Activated CD8-positive, alpha-beta memory T cell treated with anti-CD3 and anti-CD28 coated beads, Interleukin-2, amount 50 U/mL, for 24 hours (primary cell): Measurements from ENCODE around the gene WDFY4.

Source experiments
- DNase-seq: peaks from one replicate; pipeline ENCODE4 v3.0.0-alpha.2; 2020; ENCODE audit errors: extremely low read depth

Gene WDFY4

DNA sequence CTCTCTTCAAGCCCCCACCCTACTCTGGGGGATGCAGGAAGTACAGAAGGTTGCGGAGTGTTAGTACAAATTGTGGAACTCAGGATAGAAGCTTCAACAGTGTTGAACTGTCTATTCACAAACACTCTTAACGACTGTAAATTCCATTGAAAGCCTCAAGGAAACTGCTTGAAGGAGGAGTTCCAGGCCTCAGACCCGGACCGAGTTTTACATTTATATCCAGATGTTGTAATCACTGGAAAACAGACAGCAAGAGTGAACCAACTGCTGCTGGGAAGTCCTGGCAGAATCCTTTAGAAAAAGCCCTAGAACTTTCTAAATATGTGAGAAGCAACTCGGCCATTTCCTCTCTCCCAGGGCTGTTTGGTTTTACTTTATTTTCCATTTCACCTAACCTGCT lies 339.1 kb downstream of the WDFY4 start:
- no peak for DNase-seq

DNA sequence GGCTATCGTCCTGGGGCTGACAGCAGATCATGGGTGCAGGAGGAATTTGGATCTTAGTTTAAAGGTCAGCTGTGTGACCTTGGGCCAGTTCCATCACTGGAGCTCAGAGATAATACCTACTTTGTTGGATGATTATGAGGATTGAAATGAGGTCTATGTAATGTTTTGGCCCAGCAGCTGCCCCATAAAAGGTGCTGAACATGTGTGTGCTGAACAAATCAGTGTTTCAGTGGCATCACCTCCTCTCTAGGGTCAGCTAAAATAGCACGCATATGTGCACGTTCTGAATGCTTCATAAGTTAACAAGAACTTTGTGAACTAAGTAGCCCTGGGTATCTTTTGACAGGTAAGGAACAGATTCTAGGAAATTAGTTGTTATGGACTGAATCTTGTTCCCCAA lies 339.8 kb downstream of the WDFY4 start:
- no peak for DNase-seq

DNA sequence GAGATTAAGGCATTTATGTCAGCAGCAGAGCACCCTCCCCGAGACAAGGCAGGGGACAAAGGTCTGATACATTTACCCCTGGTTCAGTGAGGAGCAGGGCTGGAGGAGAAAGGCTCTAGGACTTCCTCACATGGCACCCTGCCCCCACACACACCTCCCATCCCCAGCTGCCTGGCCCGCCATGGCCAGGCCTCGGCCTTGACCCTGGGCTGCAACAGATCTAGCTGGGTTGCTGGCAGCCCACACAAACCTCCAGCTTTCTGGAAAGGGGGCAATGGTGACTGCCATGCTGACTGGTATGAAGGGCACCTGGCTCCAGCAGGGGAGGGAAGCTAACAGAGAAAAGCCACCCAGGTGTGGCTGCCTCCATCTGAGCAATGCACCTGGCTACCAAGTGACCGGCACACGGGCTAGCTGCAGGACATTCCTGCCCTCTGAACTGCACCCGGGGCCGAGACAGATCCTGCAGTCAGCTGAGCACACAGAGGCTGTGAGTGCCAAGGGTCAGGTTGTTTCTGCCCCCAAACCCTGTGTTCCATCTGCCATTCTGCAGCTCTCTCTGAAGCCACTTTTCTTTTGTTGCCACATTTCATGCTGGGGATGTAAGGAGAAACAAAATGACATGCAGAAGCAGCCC lies 340.8 kb downstream of the WDFY4 start:
- DNase-seq: no peak

DNA sequence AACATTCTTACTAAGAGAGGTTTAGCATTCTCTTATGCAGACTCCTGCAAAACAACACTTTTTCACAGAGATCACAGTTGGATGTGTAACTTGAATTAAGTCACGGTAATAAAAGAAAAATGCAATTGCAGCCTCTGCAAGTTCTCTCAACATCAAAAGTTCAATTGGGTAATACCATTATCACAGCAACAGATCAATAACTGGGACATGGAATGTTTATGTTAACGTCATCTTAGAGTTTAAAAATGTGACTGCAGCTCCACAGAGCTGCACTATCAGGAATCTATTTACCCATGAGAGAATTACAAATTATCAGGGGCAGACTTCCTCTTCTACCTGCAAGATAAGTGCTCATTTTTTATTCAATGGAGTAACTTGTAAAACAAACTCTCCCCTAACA lies 344.0 kb downstream of the WDFY4 start:
- DNase-seq: no peak

DNA sequence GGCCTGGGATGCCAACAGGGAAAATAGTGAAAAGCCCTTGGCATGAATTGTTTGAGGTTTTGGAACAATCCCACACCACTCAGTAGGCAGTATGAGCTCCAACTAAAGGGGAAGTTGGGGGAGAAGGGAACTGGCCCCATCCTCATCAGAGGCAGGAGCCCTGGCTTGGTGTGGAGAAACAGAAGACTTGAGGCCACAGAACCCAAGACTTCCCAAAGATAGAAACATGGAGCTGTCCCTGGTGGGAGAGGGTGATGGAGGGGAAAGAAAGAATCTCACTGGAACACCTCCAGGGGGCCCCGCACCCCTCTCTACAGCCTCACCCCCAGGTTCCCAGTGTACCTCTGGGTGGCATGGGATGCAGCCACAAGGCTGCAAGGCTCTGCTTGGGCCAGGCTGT lies 345.0 kb downstream of the WDFY4 start:
- no peak for DNase-seq
